HG02642 (cell line): ENCODE measurements around the gene HEXD.
"Not testable (repeated sequence)": the region's sequence is repeated elsewhere in the genome, so short reads cannot be mapped to it uniquely, and the experiment has no call there.

ENCODE experiments used
- ATAC-seq: cut with Tn5 transposase; IDR thresholded peaks from one replicate; pipeline ENCODE4 v1.9.1; 2021; ENCODE audit warnings: mild to moderate bottlenecking; ENCODE audit not compliant: unreplicated experiment, poor library complexity

HEXD gene

GRCh38 chr17:82450357-82451106, 32.4 kb downstream of the HEXD start, which contains the start of gene CYBC1:
TSS of gene CYBC1 (minus strand) at chr17:82450752. CDS start at chr17:82449254, 1,498 bp downstream.
- ATAC-seq = peak; percentile 75

DNA sequence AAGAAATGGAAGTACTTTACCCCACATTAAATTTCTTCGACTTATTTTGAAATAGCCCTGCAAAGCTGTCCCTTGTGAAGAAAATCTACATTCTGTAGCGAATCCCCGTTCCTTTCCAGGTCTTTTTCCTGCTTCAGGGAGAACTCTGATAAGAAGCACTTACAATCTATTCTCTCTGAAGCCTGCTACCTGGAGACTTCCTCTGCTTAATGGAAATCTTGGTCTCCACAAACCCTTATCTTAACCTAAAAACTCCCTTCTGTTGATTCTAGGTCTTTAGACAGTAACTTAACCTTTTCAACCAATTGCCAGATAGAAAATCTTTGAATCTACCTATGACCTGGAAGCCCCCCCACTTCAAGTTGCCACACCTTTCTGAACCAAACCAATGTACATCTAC, 34.0 kb downstream of the HEXD start:
- no peak for ATAC-seq

GRCh38 chr17:82453151-82453550, 35.0 kb downstream of the HEXD start:
- not testable (repeated sequence) for ATAC-seq

- ATAC-seq = not testable (repeated sequence)
Measured at GRCh38 chr17:82453706-82454105, 35.6 kb downstream of the HEXD start.

DNA sequence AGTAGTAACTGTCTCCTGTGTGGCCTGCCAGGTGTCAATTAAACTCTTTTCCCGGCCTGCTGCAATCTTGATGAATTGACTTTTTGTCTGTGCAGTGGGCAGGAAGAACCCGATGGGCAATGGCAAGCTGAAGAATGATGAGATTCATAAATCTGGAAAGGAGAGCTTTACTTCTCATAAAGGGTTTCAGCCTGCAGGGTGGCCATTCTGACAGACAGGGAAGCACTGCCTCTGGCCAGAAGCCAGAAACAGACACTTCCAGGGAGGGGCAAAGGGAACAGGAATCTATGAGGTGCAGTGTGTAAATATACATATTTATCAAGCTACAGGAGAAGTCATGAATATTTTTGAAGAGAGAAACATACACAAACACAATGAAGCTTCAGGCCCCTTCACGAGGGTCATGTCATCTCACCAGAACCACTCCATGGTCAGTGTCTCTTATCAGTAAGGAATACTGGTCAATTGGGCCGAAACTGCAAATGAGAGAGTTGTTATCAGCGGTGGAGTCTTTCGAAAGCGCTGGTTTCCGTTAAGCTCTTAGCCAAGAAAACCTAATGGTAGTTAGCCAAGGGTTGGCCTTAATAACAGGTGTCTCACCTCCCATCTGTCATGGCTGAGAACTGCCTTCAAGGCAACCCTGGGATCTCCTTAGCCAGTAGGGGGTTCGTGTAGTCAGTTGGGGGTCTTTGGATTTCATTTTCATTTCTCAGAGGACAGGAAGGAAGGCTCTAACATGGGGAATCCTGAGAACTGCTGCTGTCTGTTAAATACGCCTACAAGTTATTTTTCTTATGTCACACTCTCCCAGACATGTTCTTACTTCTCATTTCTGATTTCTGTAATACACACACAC, 39.2 kb downstream of the HEXD start:
- ATAC-seq = no peak

- no peak for ATAC-seq
Measured at GRCh38 chr17:82457929-82458178, 39.7 kb downstream of the HEXD start.

- ATAC-seq = peak; percentile 93
Measured at GRCh38 chr17:82458179-82458884, 40.2 kb downstream of the HEXD start, which contains the start of gene NARF. TSS of gene NARF (plus strand) at chr17:82458741. CDS start at chr17:82458804, 63 bp downstream.

- peak; percentile 1 for ATAC-seq
Measured at GRCh38 chr17:82458885-82459424, 40.8 kb downstream of the HEXD start.

- not testable (repeated sequence) for ATAC-seq
Measured at GRCh38 chr17:82459936-82460335, 41.8 kb downstream of the HEXD start.

- ATAC-seq = no peak
Measured at GRCh38 chr17:82461827-82462524, 43.8 kb downstream of the HEXD start.

- no peak for ATAC-seq
Measured at GRCh38 chr17:82463391-82463790, 45.2 kb downstream of the HEXD start.

DNA sequence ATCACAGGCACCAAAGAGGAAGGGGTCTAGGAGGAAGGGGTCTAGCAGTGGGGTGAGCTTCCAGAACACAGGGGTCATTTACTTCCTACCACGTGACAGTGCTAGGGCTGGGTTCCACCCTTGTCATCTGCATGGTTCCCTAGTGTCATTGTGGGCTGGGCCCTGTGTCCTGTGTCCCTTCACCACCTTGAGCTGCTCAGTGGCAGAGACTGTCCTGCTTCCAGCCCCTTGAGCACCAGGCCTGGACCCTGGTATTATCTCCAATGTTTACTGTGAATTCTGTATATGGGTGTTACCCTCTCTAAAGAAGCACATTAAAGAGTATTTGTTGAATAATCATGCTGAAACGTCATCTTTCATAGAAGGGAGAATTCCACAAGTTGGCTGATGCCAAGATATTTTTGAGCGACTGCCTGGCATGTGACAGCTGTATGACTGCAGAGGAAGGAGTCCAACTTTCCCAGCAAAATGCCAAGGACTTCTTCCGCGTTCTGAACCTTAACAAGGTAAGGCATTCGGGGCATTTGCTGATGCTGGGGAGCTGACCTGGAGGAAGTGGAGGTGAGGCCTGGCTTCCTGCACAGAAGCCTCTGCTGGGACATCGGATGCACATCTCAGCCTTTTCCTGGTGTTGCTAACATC, 45.9 kb downstream of the HEXD start:
- no peak for ATAC-seq

DNA sequence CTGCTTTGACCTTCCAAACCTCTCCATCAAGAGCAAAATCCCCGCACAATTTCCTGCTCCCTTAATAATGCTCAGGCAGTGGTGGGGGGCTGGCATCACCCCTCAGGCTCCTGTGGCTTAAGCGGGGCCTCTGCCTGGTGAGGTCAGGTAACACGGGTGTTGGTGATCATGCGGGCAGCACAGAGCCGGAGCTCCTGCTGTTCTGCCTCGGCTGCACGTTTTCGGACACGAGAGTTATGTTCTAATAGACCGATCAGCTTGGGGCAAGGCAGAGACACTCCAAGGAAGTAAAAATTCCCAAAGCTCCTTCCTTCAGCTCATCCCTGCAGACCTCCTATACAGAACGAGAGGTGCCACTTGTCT, 46.4 kb downstream of the HEXD start:
- no peak for ATAC-seq

DNA sequence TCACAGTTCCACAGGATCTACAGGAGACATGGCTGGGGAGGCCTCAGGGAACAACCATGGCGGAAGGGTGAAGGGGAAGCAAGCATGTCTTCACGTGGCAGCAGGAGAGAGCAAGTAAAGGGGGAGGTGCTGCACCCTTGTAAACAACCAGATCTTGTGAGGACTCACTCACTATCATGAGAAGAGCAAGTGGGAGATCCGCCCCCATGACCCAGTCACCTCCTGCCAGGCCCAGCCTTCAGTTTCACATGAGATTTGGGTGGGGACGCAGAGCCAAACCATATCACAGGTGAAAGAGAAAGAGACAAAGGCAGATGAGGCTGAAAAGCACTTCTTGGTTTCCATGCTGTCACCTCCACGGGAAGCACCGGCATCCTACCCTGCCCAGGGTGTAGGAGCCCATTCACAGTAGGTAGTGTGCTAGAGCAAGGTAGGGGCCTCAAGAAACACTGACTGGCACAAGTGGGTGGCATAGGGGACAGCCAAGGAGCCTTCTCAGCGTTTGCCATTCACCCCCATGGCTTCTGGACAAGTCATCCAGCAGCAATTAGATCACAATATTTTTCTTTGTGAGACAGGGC, 47.0 kb downstream of the HEXD start:
- no peak for ATAC-seq

DNA sequence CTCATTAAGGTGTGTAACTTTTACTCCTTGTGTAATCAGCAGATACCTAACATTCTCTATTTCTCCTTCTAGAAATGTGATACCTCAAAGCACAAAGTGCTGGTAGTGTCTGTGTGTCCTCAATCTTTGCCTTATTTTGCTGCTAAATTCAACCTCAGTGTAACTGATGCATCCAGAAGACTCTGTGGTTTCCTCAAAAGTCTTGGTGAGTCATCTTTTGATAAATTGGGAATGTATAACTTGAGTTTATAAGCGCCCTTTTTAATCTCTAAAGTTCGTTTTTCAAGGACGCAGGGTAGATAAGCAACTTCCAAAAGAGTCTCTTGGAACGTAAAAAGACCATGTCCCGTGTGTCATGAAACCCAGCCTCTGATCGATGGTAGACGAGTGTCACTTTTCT, 50.5 kb downstream of the HEXD start:
- no peak for ATAC-seq

DNA sequence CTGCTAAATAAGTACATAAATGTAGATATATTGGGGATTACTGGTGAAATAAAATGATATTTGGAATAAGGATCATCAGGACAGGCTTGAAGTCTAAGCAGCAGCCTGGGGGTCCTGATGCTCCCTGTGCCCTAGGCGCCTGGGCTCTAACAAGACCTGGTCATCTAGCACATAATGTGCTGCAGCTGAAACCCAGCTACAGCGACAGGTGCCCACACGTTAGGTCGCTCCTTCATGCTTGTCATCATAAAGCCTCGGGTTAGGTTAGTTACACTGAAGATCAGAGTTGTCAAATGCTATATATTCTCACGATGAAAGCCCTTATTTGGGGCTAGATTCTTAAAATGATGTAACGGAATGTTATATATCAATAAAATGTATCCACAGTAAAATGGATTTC, 51.9 kb downstream of the HEXD start:
- no peak for ATAC-seq

- ATAC-seq = no peak
Measured at GRCh38 chr17:82474223-82475010, 56.3 kb downstream of the HEXD start.

GRCh38 chr17:82475458-82475857, 57.3 kb downstream of the HEXD start:
- ATAC-seq = no peak

DNA sequence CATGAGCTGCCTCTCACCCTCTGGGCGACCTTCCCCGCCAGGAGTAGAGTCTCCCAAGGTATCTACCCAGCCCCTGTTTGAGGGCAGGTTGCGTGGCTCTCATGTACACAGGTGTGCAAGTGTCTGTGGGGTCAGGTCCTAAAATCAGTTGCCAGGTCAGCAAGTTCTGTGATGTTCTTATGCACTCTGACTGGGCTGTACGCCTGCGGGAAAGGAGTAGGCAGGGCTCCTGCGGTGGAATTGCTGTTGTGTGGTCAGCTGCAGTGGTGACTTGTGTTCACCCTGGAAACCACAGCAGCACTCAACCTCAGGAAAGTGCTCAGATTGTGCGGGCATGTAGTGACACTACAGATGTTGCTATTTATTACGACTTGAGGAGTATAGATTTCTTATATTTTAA, 59.8 kb downstream of the HEXD start:
- ATAC-seq = no peak
